CD4-positive, alpha-beta T cell (primary cell): Measurements from ENCODE around the gene RBP5. TPM values are rescaled to one million over a fixed set of nuclear protein-coding genes. Genes with fewer than 3 reads are reported as not detected.

ENCODE experiments used
- ATAC-seq: fragments of 200-7000 bp; cut with Tn5 transposase; one replicate; pipeline ENCODE4 v1.10.0; 2022; ENCODE audit warnings: mild to moderate bottlenecking; ENCODE audit not compliant: poor library complexity
- CTCF ChIA-PET: fragments of 350-600 bp; sonication (Branson Sonifier 250); formaldehyde crosslinking; loops from one replicate; lab custom pipeline; 2021; ENCODE audit warnings: antibody characterized with exemption, inconsistent platforms; lab: Charles Lee
- POLR2A ChIA-PET: fragments of 350-600 bp; sonication (Branson Sonifier 250); formaldehyde crosslinking; loops from one replicate; lab custom pipeline; 2021; ENCODE audit warnings: antibody characterized with exemption, inconsistent platforms; lab: Charles Lee
- DNase-seq, 14 experiments: peaks; one replicate each; pipeline ENCODE4 v3.0.0-alpha.2; 2013 to 2020; ENCODE audit warnings: mixed read lengths in 2 of 14
- H3K27ac ChIP-seq, 2 donors: one replicate each; pipeline versions ENCODE4 v1.5.1 to v1.7.0; 2013; ENCODE audit warnings: low read length in 2 of 2, low read depth in 1 of 2, mild to moderate bottlenecking in 1 of 2
- H3K27me3 ChIP-seq, 2 experiments: 1 replicate in 1 of 2; 2 replicates in 1 of 2; pipeline versions ENCODE4 v1.6.1 to v1.7.0; 2013; ENCODE audit warnings: low read length in 2 of 2, control low read depth in 1 of 2, mild to moderate bottlenecking in 1 of 2, moderate library complexity in 1 of 2; ENCODE audit not compliant: insufficient read depth in 2 of 2, control insufficient read depth in 1 of 2
- H3K36me3 ChIP-seq: one replicate; pipeline ENCODE4 v1.6.1; 2013; ENCODE audit warnings: low read length, control low read depth; ENCODE audit not compliant: insufficient read depth
- H3K4me1 ChIP-seq: one replicate; pipeline ENCODE4 v1.6.1; 2013; ENCODE audit warnings: low read length, control low read depth; ENCODE audit not compliant: insufficient read depth
- H3K4me3 ChIP-seq: one replicate; pipeline ENCODE4 v1.5.1; 2013; ENCODE audit warnings: mild to moderate bottlenecking, low read length, moderate library complexity
- H3K9me3 ChIP-seq, 2 experiments: 1 replicate in 1 of 2; 2 replicates in 1 of 2; pipeline versions ENCODE4 v1.6.1 to v1.7.0; 2013; ENCODE audit warnings: low read length in 2 of 2, mild to moderate bottlenecking in 2 of 2, control low read depth in 1 of 2, moderate library complexity in 1 of 2; ENCODE audit not compliant: control insufficient read depth in 1 of 2, insufficient read depth in 1 of 2
- H3K27ac Mint-ChIP-seq: one replicate; pipeline ENCODE4 v1.8.0; 2020; ENCODE audit warnings: mixed read lengths
- H3K27me3 Mint-ChIP-seq: one replicate; pipeline ENCODE4 v1.8.0; 2021; ENCODE audit warnings: mixed read lengths
- H3K36me3 Mint-ChIP-seq: one replicate; pipeline ENCODE4 v1.8.0; 2021; ENCODE audit warnings: low read depth, mixed read lengths
- H3K4me1 Mint-ChIP-seq: one replicate; pipeline ENCODE4 v1.8.0; 2021; ENCODE audit warnings: low read depth, mixed read lengths
- H3K4me3 Mint-ChIP-seq: one replicate; pipeline ENCODE4 v1.8.0; 2020; ENCODE audit warnings: mild to moderate bottlenecking, mixed read lengths
- H3K9me3 Mint-ChIP-seq: one replicate; pipeline ENCODE4 v1.8.0; 2020; ENCODE audit warnings: mixed read lengths
- CTCF ChIP-seq: fragments of 200-600 bp; IDR thresholded peaks from one replicate; pipeline ENCODE4 v1.8.0; 2022; ENCODE audit warnings: antibody characterized with exemption, mild to moderate bottlenecking
- intact Hi-C, 2 experiments: fragments of 100-400 bp; cut with DNase I in 1 of 2; cut with micrococcal nuclease in 1 of 2; formaldehyde crosslinking; loops; one replicate each; pipeline versions ENCODE4 v1.15.1 to v1.9.0; 2023 to 2025; cut with DNase I, micrococcal nuclease
- total RNA-seq, 174 experiments: library from RNA in 2 of 174; stranded (reverse) in 2 of 174; gene quantifications; one replicate each; pipeline ENCODE4 v1.2.3 and lab custom pipeline; 2021 to 2026

RBP5 gene
- total RNA-seq, 2 experiments from 2014 or later: not detected

- DNase-seq (no peak), ATAC-seq (no peak)
- intact Hi-C loops: loop anchor here in 1 of 2 experiments (5.0 kb wide), 1 partner anchor 77 kb away; no protein-coding TSS in a partner anchor
- Mint-ChIP-seq H3K4me3 (no peak overlapping the region), H3K36me3 (peaks cover 42% of the 10 kb centered on the region), H3K27ac (no peak overlapping the region), H3K9me3 (no peaks in the 10 kb centered on the region), H3K27me3 (no peaks in the 10 kb centered on the region), H3K4me1 (peaks cover 18% of the 10 kb centered on the region)
- no peak for TF ChIP-seq CTCF
- Histone ChIP-seq H3K4me3 (no peak overlapping the region), H3K4me1 (peaks cover 5% of the 10 kb centered on the region), H3K27ac (no peak overlapping the region), H3K9me3 (no peaks in the 10 kb centered on the region), H3K27me3 (no peaks in the 10 kb centered on the region), H3K36me3 (peaks cover 37% of the 10 kb centered on the region)
- ChIA-PET POLR2A (no interaction called here), CTCF (no interaction called here)
These were observed 29.2 kb downstream of the RBP5 start for GRCh38 chr12:7099290-7099996.

- Mint-ChIP-seq H3K27ac (no peak overlapping the region), H3K9me3 (no peaks in the 10 kb centered on the region), H3K36me3 (peaks cover 22% of the 10 kb centered on the region), H3K4me1 (peaks cover 8% of the 10 kb centered on the region), H3K27me3 (no peaks in the 10 kb centered on the region), H3K4me3 (no peak overlapping the region)
- CTCF ChIA-PET: no interaction called here
- peaks cover 9% of the 10 kb centered on the region for H3K4me1 ChIP-seq
- H3K4me3 ChIP-seq: no peak overlapping the region
- DNase-seq: no peak
- peaks cover 22% of the 10 kb centered on the region for H3K36me3 ChIP-seq
- H3K27ac ChIP-seq: no peak overlapping the region
- intact Hi-C loops: loop anchor here in 1 of 2 experiments (5.0 kb wide), 1 partner anchor 75 kb away; no protein-coding TSS in a partner anchor
- no peak for ATAC-seq
- no peaks in the 10 kb centered on the region for H3K27me3 ChIP-seq
- H3K9me3 ChIP-seq: no peaks in the 10 kb centered on the region
- POLR2A ChIA-PET: no interaction called here
- TF ChIP-seq CTCF: no peak
These were observed 31.7 kb downstream of the RBP5 start for GRCh38 chr12:7096979-7097378.

- ChIA-PET CTCF (interaction anchor here (0.8 kb wide), 1 partner anchor 13 kb away, joined by 4 read pairs; the partner anchor contains the start of gene C1RL), POLR2A (no interaction called here)
- Mint-ChIP-seq H3K27me3 (no peaks in the 10 kb centered on the region), H3K27ac (no peak overlapping the region), H3K9me3 (no peaks in the 10 kb centered on the region), H3K4me1 (peaks cover 8% of the 10 kb centered on the region), H3K4me3 (no peak overlapping the region), H3K36me3 (peaks cover 15% of the 10 kb centered on the region)
- peaks cover 13% of the 10 kb centered on the region for H3K4me1 ChIP-seq
- no peak for DNase-seq
- intact Hi-C loops: loop anchor here in 1 of 2 experiments (5.0 kb wide), 1 partner anchor 74 kb away; no protein-coding TSS in a partner anchor
- H3K4me3 ChIP-seq: no peak overlapping the region
- no peak for ATAC-seq
- no peak for TF ChIP-seq CTCF
- no peak overlapping the region for H3K27ac ChIP-seq
- no peaks in the 10 kb centered on the region for H3K9me3 ChIP-seq
- H3K27me3 ChIP-seq: no peaks in the 10 kb centered on the region
- H3K36me3 ChIP-seq: peaks cover 15% of the 10 kb centered on the region
These were observed 32.4 kb downstream of the RBP5 start for GRCh38 chr12:7096006-7096932.
